Chondrocyte (in vitro differentiated cells): ENCODE data around the gene EFTUD2. TPM values are rescaled to one million over a fixed set of nuclear protein-coding genes. Genes with fewer than 3 reads are reported as not detected.

Experiments used
- DNase-seq: peaks from one replicate; pipeline ENCODE4 v3.0.0; 2021; ENCODE audit warnings: mixed read lengths, low spot score
- H3K27ac Mint-ChIP-seq: one replicate; pipeline ENCODE4 v1.8.0; 2021; ENCODE audit warnings: mild to moderate bottlenecking, moderate library complexity, mixed read lengths; ENCODE audit not compliant: unreplicated experiment
- H3K27me3 Mint-ChIP-seq: 2 replicates; pipeline ENCODE4 v1.8.0; 2021; ENCODE audit warnings: low read depth, mixed read lengths
- H3K36me3 Mint-ChIP-seq: 2 replicates; pipeline ENCODE4 v1.8.0; 2021; ENCODE audit warnings: low read depth, mixed read lengths
- H3K4me1 Mint-ChIP-seq: 2 replicates; pipeline ENCODE4 v1.8.0; 2021; ENCODE audit warnings: low read depth, mild to moderate bottlenecking, mixed read lengths
- H3K4me3 Mint-ChIP-seq: one replicate; pipeline ENCODE4 v1.8.0; 2021; ENCODE audit warnings: mild to moderate bottlenecking, moderate library complexity, mixed read lengths; ENCODE audit not compliant: unreplicated experiment
- H3K9me3 Mint-ChIP-seq: 2 replicates; pipeline ENCODE4 v1.8.0; 2021; ENCODE audit warnings: low read depth, mixed read lengths
- total RNA-seq: library from RNA; stranded (reverse); gene quantifications from 3 replicates; pipeline ENCODE4 v1.2.1, GENCODE V29; 2021
- TF ChIP-seq, protein P1 (sequence below): fragments of 200-600 bp; sonication (generic); IDR thresholded peaks from 2 replicates; pipeline ENCODE4 v1.5.0; 2021; ENCODE audit warnings: antibody characterized with exemption, mild to moderate bottlenecking, moderate library complexity

The EFTUD2 gene
- total RNA-seq, 1 donor from 2014 or later = 71.9 TPM

DNA sequence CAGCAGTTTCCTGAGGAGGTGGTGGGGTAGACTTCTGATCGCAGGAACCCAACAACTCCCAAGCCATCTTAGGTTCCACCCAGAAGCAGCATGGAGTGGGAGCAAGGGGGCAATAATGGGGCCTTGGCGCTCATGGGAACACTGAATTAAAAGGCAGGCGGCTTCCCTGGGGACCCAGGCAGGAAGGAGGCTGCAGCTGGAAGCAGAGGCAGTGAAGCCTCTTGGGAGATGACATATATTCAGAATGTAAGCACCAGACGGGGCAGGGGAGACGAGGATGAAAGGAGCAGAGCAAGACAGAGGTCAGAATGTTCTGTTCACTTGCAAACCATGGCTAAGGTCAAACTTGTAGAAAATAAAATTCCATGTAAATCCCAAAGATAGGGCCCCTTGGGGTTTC lies 48.6 kb downstream of the EFTUD2 start:
- H3K4me1 Mint-ChIP-seq = peaks cover 11% of the 10 kb centered on the region
- no peak overlapping the region for H3K27ac Mint-ChIP-seq
- no peaks in the 10 kb centered on the region for H3K9me3 Mint-ChIP-seq
- H3K27me3 Mint-ChIP-seq = no peaks in the 10 kb centered on the region
- no peak overlapping the region for H3K4me3 Mint-ChIP-seq
- peaks cover 39% of the 10 kb centered on the region for H3K36me3 Mint-ChIP-seq
- TF ChIP-seq, protein P1, sequence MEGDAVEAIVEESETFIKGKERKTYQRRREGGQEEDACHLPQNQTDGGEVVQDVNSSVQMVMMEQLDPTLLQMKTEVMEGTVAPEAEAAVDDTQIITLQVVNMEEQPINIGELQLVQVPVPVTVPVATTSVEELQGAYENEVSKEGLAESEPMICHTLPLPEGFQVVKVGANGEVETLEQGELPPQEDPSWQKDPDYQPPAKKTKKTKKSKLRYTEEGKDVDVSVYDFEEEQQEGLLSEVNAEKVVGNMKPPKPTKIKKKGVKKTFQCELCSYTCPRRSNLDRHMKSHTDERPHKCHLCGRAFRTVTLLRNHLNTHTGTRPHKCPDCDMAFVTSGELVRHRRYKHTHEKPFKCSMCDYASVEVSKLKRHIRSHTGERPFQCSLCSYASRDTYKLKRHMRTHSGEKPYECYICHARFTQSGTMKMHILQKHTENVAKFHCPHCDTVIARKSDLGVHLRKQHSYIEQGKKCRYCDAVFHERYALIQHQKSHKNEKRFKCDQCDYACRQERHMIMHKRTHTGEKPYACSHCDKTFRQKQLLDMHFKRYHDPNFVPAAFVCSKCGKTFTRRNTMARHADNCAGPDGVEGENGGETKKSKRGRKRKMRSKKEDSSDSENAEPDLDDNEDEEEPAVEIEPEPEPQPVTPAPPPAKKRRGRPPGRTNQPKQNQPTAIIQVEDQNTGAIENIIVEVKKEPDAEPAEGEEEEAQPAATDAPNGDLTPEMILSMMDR = no peak
- no peak for DNase-seq

GRCh38 chr17:44850025-44850424 lies 49.2 kb downstream of the EFTUD2 start:
- Mint-ChIP-seq H3K4me1 (peaks cover 11% of the 10 kb centered on the region), H3K36me3 (peaks cover 39% of the 10 kb centered on the region), H3K4me3 (no peak overlapping the region), H3K27me3 (no peaks in the 10 kb centered on the region), H3K9me3 (no peaks in the 10 kb centered on the region), H3K27ac (no peak overlapping the region)
- DNase-seq = no peak
- TF ChIP-seq, protein P1 = no peak

DNA sequence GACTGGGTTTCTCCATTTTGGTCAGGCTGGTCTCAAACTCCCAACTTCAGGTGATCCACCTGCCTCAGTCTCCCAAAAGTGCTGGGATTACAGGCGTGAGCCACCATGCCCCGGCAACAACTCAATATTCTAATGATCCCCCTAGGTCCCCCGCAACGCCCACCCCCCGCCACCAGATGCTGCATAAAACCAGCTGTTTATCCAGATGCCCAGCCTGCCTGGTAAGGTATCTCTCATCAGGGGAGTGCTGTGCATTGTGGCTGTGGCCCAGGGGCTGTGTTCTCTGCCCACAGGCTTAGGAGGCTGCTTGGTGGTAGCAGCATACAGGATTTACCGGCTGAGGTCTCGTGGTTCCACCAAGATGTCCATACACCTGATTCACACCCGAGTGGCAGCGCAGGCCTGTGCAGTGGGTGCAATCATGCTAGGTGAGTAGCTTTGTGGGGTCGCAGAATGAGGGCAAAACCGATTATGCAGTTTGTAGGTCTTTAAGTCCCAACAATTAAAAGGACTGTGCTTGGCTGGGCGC lies 50.2 kb downstream of the EFTUD2 start:
- Mint-ChIP-seq H3K4me3 (no peak overlapping the region), H3K36me3 (peaks cover 30% of the 10 kb centered on the region), H3K4me1 (peaks cover 20% of the 10 kb centered on the region), H3K27me3 (no peaks in the 10 kb centered on the region), H3K27ac (no peak overlapping the region), H3K9me3 (no peaks in the 10 kb centered on the region)
- no peak for DNase-seq
- TF ChIP-seq, protein P1 = no peak

- Mint-ChIP-seq H3K4me1 (peaks cover 24% of the 10 kb centered on the region), H3K9me3 (no peaks in the 10 kb centered on the region), H3K27me3 (no peaks in the 10 kb centered on the region), H3K4me3 (no peak overlapping the region), H3K27ac (no peak overlapping the region), H3K36me3 (peaks cover 23% of the 10 kb centered on the region)
- DNase-seq = no peak
- TF ChIP-seq, protein P1 = no peak
Measured at GRCh38 chr17:44848257-44848795, 50.9 kb downstream of the EFTUD2 start.

DNA sequence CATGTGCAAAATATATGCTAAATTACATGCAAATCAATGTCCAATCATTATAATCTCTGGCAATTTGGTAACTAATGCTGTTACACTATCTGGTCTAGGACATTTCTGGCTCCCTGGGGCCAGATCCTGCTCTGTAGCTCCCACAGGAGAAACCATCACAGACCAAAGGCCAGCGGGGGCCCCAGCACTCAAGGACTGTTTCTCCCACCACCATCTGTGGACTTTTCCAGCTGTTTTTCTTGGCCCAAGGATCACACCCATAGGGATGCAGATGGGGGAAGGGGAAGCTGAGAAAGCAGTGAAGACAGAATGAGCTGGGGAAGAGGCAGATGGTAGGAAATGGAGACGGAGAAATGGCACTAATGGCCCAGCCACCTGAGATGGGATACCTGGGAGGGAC lies 51.7 kb downstream of the EFTUD2 start, which contains the start of gene HIGD1B:
Gene HIGD1B (plus strand): TSS at position 298 of the 400 bp plus-strand sequence. CDS start 270 bp downstream, outside the sequence.
- TF ChIP-seq, protein P1 = no peak
- peaks cover 22% of the 10 kb centered on the region for H3K36me3 Mint-ChIP-seq
- no peak within 1 kb of the TSS for H3K27ac Mint-ChIP-seq
- no peaks in the 10 kb centered on the region for H3K27me3 Mint-ChIP-seq
- H3K4me3 Mint-ChIP-seq = no peak within 1 kb of the TSS
- peaks cover 32% of the 10 kb centered on the region for H3K4me1 Mint-ChIP-seq
- H3K9me3 Mint-ChIP-seq = no peaks in the 10 kb centered on the region
- DNase-seq = no peak
